Fibroblast of skin of right biceps (primary cell): ENCODE data around the gene PHIP.
"Not testable (repeated sequence)": the region's sequence is repeated elsewhere in the genome, so short reads cannot be mapped to it uniquely, and the experiment has no call there.

Experiments used
- DNase-seq: peaks from one replicate; pipeline ENCODE4 v3.0.0-alpha.2; 2013

Gene PHIP

DNA sequence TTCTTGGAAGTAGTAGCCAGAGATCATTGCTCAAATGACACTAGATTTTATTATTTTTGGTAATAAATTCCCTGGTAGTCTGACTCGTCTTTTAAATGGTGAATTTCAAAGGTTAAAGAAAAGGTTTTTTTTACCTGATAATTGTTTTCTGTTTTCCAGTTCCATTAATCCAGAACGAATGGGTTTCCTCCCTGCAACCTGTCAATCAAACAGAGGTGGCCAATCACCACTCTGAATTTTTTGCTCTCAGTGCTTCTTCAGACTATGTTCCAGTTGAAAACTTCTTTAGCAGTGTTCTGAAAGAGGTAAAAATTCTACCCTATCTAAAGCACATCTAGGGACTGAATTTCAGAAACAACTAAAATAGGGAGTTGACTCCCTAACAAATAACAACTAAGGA is 73.8 kb downstream of the PHIP start:
- no peak for DNase-seq

DNA sequence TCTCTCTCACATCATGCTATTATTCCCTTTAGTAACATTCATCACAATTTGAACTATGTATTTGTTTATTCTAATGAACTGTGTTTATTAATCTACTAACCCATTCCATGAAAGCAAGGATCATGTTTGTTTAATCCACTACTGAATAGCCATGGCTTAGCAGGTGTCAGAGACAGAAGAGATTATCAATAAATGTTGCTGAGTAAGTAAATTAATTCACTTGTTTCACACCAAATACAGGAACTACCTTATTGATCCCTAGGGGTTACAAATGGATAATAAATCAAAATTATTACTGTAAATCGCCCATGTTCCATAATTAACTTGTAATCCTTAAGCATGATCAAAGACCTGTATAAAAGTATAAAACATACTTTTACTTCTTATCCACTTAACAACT is 76.6 kb downstream of the PHIP start:
- no peak for DNase-seq

DNA sequence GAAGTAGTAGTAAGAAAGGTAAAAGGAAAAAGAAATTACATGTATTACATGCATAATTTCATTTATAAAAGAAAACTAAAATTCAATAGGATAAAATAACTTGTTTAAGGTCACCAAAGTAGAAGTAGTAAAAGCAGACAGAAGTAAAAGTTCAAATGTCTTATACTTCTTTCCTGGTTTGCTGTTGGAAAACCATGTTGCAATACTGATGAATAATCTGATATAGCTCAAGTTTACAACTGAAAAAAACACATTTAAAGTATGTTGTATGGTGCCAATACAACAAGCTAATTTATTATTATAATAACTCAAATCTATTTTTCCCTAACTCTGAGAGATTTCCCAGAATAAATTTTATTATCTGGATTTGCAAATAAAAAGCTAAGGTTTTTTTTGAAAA is 78.3 kb downstream of the PHIP start:
- DNase-seq, result no peak

DNA sequence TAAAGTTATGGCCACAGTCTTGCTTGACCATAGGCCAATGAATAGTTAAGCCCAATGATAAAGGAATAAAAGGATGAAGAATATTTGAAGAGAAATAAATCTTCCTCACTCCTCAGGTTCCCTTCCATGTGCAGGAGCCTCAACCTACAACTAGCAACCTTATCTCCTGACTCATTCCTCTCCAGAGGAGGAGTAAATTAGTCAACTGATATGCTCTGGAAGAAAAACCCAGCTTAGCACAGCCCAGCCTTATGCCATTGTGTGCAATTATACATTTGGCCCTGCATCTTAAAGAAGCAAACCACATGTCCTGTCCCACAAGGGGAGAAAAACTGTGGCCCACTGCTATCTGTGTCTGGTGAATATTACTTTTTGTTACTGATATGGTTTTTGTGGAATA is 82.1 kb downstream of the PHIP start:
- peak; percentile 8 for DNase-seq

DNA sequence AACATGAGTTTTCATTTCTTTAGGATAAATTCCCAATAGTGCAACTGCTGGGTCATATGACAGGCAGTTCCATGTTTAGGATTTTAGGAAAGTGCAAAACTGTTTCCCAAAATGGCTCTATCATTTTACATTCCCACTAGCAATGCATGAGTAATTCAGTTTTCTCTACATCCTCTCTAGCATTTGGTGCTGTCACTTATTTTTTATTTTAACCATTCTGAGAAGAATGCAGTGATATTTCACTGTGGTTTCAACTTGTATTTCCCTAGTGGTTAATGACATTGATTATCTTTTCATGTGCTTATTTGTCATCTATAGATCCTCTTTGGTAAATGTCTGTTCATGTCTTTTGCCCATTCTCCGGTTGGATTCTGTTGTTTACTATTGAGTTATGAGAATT is 82.7 kb downstream of the PHIP start:
- DNase-seq, result no peak

DNA sequence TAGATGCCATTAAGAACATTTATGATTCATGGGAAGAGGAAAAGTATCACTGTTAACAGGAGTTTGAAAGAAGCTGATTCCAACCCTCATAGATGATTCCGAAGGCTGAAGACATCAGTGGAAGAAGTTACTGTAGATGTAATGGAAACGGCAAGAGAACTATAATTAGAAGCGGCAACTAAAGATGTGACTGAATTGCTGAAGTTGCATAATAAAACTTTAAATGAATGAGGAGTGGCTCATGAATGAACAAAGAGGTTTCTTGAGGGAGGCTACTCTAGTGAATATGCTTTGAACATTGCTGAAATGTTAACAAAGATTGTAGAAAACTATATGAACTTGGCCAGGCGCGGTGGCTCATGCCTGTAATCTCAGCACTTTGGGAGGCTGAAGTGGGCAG is 84.1 kb downstream of the PHIP start:
- DNase-seq, result no peak

DNA sequence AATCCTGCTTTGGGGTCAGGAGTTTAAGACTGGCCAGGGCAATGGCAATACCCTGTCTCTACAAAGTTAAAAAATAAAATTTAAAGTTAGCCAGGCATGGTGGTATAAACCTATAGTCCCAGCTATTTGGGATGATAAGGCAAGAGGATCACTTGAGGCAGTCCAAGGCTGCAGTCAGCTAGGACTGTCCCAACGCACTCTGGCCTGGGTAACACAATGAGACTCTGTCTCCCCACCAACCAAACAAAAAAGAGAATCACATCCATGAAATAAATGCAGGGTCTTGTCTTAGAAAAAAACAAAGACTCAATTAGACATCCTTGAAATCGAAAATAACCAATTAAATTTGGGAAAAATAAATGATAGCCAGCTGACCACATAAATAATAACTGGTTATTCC is 88.9 kb downstream of the PHIP start:
- DNase-seq, result no peak

DNA sequence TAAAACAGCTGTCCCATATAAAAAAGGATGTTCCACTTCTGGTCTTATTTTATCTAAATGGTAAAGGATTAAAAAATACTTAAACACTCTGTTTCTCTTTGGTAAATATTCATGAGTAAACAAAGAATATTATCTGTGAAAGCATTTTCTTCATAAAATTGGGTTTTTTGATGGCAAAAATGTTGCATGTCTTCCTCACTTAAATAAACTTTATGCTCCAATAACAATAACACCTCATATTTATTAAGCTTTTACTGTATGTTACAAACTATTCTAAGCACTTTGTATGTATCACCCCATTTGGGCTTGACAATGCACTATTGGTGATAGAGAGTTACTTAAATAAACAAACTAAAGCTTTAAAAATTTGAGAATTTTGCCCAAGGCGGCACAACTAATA is 91.9 kb downstream of the PHIP start:
- DNase-seq, result no peak

DNA sequence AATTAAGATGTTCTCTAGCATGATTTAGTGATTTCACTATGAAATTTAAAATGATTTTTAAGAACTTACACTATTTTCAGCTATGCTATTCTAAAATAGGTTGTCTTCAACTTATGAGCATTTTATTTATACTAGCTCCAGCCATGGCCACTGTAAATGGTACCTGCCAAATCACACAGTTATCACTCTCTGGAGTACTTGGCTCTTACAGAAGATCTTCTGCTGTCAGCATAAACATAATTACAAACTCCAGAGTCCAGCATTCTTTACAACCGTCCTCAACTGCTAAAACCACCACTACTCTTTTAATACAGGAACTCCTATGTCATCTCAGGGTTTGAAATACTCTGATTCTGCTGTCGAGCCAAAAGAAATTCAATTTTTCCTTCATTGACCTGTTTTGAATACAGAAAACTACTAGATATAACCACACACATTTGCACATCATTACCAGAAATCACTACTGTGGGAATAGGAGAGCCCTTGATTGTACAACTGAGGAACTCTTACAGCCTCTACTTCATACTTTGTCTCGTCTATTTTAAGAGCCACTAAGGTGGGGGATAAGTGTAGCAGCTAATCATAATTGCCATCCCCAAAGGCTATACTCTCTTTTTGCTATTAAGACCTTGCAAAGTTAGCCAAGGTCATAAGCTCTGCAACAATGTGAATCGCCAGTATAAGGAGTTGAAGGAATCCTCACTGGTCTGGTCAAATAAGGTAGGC is 93.7 kb downstream of the PHIP start:
- no peak for DNase-seq

DNA sequence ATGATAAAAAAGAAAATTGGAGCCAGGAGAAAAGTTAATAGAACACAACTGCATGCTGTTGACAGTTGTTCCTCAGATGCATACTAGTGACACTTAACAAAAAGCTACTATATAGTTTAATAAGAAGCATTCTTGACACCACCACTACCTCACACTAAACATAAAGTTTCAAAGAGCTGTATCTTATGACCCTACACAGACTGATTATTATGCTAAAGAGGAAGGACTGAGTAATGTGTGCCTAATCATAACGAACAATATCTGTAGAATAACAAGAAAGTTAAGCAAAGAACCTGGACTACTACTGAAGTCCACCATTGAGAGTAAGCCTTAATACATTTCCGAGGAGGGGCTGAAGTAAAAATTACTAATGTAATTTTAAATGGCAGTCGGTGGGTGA is 110.9 kb downstream of the PHIP start:
- DNase-seq, result no peak

DNA sequence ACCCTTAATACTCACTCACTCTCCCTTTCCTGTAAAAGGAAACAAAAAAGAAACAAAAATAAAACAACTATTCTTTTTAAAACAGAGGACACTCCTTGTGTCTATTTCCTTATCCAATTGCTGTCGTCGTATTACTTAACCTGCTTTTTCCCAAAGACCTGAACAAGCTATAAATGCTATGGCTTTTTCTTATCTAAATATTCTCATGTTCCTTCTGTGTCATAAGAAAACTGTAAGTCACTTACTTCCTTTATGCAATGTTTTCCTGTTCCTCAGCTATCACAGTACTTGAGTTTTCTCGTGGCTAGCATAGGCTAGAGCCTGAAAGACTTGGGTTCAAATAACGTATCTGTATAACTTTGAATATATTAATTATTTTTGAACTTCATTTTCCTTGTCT is 111.5 kb downstream of the PHIP start:
- no peak for DNase-seq

DNA sequence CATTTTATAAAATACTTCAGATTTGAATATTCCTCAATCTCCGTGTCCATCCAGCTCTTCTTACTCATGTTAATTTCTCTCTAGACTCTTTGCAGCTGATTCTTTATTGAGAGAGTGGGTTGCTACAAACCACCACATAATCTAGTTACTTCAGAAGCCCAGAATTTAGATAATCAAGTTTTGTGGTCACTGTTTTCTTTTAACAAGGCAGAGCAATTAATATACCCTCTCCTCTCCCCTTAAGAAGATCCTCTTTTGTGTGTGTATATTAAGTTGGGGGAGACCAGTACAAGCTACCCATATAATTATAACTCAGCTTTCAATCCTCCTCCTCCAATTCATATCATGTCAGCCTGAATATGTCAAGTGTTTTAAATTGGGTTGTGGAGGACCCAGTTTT is 115.6 kb downstream of the PHIP start:
- no peak for DNase-seq

DNA sequence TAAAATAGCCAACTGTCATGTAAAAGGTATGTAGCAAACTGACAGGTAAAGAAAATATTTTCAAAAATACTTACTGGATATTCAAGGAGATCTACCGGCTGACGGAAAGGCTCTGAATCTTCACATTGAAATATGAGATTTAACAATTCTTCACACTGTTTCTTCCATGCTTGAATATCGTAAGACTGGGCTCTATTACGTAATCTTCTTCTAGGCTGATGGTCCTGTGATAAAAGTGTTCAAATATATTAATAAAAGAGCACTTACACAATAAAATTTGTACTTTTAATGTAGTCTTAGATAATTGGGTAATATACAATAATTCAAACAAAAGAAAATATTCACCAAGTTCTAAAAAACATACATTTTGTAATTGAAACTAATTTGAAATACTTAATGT is 123.3 kb downstream of the PHIP start:
- no peak for DNase-seq

DNA sequence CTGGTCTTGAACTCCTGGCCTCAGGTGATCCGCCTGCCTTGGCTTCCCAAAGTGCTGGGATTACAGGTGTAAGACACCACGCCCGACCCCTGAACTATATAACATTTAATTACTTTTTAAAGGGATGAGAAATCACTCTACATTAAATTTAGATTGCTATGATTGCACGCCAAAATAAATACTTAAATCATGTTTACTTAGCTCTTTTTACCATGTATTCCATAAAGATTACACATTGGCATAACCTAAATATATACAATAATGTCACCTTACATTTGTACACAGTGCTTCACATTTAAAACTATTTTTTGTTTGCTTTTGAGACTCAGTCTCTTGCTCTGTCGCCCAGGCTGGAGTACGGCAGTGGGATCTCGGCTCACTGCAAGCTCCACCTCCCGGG is 124.3 kb downstream of the PHIP start:
- no peak for DNase-seq

DNA sequence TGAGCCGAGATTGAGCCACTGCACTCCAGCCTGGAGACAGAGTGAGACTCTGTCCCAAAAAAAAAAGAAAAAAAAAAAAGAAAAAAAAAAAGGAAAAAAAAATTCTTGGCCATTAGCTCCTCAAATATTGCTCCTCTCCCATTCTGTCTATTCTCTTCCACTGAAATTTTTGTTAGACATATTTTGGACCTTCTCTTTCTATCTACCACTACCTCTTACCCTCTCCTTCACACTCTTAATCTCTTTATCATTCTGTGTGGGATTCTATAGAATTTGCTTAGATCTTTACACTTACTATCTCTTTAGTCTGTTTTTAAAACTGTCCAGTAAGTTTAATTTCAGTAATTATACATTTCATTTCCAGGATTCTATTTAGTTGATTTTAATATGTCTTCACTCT is 125.7 kb downstream of the PHIP start:
- no peak for DNase-seq

DNA sequence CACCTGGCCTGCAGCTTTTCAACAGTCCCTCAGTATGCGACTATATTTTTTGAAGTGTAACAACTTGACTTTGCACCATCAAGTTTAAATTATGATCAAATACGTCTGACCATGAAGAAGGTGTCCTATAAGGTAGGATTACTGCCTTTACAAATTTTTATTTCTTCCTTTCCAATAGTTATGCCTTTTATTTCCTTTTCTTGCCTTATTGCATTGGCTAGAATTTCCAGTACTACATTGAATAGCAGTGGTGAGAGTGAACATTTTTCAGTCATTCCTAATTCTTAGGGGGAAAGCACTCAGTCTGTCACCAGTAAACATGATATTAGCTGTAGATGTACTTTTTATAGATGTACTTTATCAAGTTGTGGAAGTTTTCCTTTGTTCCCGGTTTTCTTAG is 129.3 kb downstream of the PHIP start:
- DNase-seq, result no peak

DNA sequence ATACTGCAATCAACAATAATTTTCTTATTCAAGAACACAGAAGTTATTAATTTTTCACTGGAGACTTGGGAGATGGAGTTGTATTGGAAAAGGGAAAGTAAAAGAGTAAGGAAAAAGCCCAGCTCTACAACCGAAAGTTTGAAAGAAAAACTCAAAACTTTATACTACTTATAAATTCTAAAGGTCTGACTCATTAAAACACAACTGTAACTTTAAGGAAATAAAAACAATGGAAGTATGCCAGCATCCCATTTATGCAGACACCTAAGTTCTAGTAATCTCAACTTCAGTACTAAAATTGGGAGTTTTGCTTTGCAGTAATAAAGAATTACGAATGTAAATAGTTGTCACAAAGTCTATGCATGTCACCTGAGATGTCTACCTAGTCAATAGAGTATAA is 130.1 kb downstream of the PHIP start:
- DNase-seq, result peak; percentile 32

DNA sequence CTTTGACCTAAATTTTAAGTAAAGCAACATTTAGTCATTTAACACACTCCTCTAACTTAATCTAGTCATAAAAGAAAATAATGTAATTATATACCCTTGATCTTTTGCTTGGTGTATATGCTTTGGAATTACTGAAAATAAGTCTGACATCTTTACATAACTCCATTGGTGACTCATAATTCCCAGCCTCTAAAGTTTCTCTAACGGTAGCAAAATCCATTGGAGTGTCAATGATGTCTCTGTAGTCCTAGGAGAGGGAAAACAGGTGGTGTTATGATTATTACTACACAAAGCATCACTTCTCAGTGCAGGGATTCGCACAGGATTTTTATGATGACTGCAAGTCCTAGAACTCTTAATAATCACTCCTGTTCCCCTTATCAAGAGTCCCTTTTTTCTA is 130.5 kb downstream of the PHIP start:
- DNase-seq, result peak; percentile 15

DNA sequence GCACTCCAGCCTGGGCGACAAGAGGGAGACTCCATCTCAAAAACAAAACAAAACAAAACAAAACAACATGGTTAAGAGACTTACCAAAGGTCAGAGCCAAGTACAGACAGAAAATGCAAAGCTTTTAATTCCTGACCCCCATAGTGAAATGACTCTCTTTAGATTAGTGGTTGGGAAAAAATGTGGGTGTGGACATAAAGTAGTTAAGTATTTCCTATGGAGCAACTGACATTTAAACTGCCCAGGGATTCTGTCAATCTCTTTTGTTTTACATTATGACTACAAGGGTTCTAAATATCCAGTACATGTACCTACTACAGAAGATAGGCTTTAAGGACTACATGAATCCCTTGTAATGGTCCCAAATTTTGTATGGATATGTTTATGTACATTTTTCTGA is 135.6 kb downstream of the PHIP start:
- peak; percentile 58 for DNase-seq

DNA sequence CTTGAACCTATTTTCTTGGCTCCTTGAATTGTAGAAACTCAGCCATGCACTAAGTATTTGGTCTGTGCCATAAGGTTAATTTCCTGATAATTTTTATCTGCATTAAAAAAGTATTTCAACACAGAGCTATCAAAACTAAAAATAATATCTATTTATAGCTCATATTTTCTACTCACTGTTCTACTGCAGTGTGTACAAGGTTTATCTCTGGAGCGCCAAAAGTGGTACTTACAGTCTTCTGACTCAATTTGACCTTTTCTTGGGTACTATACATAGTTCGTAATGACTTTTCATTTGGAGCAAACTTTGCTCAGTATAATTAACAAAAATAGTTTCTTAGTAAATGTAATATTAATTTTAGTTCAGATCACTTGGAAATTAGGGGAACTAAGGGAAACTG is 141.5 kb downstream of the PHIP start:
- DNase-seq, result no peak

DNA sequence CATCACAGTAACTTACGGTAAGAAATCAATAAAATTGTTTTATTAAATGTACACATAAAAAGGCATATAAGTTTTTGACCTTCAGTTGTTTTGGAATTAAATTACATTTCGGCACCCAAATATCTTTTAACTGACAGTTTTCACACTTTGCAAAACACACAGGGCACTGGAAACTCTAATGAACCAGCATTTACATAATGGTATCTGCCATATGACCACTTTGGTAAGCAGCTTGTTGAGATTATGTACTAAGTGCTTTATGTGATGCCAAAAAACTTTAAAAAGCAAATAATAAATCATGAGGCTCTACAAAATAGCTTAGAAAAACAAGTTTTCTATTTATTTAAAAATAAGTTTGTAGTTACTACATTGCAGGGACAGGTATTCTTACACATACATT is 142.5 kb downstream of the PHIP start:
- no peak for DNase-seq

DNA sequence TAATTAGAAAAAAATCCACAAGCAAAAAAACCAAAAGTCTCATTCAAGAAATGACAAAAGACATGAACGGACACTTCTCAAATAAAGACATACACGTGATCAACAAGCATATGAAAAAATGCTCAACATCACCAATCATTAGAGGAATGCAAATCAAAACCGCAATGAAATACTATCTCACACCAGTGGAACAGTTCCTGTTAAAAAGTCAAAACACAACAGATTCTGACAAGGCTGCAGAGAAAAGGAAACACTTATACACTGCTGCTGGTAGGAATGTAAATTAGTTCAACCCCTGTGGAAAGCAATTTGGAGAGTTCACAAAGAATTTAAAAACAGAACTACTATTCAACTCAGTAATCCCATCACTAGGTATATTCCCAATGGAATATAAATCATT is 152.7 kb downstream of the PHIP start:
- DNase-seq, result no peak

DNA sequence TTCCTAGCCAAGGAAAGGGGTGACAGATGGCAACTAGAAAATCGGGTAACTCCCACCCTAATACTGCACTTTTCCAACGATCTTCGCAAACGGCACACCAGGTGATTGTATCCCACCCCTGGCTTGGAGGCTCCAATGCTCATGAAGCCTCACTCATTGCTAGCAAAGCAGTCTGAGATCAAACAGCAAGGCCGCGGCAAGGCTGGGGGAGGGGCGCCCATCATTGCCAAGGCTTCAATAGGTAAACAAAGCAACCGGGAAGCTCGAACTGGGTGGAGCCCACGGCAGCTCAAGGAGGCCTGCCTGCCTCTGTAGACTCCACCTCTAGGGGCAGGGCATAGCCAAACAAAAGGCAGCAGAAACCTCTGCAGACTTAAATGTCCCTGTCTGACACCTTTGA is 156.9 kb downstream of the PHIP start:
- DNase-seq, result not testable (repeated sequence)

DNA sequence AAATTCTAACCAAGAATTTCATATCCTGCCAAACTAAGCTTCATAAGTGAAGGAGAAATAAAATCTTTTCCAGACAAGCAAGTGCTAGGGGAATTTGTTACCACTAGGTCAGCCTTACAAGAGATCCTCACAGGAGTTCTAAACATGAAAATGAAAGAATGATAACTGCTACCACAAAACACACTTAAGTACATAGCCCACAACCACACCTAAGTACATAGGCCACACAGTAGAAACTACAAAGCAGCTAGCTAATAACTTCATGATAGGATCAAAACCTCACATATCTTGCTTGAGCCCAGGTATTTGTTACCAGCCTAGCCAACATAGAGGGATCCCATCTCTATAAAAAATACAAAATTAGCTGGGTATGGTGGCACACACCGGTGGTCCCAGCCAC is 160.3 kb downstream of the PHIP start:
- no peak for DNase-seq

DNA sequence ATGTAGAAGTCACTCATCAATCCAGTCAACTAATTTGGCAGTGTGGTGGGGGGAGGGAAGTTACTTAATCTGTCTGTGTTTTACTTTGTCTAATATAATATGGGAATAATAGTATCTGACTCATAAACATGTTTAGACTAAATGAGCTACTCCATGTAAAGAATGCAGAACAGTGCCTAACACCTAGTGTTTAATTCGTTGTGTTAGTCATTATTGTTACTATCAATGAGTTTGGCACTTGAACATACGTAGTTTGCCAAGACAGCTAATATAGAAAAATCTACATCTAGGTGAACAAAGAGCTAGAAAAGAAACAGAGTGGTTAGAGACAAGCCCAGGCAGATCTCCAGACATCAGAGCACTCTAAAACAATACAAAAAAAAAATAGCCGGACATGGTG is 161.6 kb downstream of the PHIP start:
- DNase-seq, result no peak
